Keratinocyte (primary cell): Measurements from ENCODE around the gene ALDOA. TPM values are rescaled to one million over a fixed set of nuclear protein-coding genes. Genes with fewer than 3 reads are reported as not detected.

ENCODE experiments used
- DNase-seq: peaks from one replicate; pipeline ENCODE4 v3.0.0-alpha.2; 2011; ENCODE audit warnings: low read depth, missing footprints, low spot score
- FAIRE-seq: peaks from 2 replicates; lab custom pipeline; 2011; peaks lifted over from hg19 to GRCh38; lab: Jason Lieb, UNC
- H2AFZ ChIP-seq: 2 replicates; pipeline ENCODE4 v1.6.0; 2012; ENCODE audit warnings: low read length, control low read depth, inconsistent platforms; ENCODE audit not compliant: control insufficient read depth
- H3K27ac ChIP-seq: 2 replicates; pipeline ENCODE4 v1.5.1; 2011; ENCODE audit warnings: low read length; ENCODE audit not compliant: control insufficient read depth, insufficient read depth
- H3K27me3 ChIP-seq: 3 replicates; pipeline ENCODE4 v1.6.0; 2011; ENCODE audit warnings: low read length; ENCODE audit not compliant: control insufficient read depth, insufficient read depth; ENCODE audit errors: extremely low read depth
- H3K36me3 ChIP-seq, 2 experiments: 2 replicates in 1 of 2; 3 replicates in 1 of 2; pipeline ENCODE4 v1.5.1; 2011; ENCODE audit warnings: low read length in 2 of 2, mild to moderate bottlenecking in 1 of 2; ENCODE audit not compliant: control insufficient read depth in 2 of 2, insufficient read depth in 2 of 2; ENCODE audit errors: extremely low read depth in 1 of 2
- H3K4me1 ChIP-seq: 3 replicates; pipeline ENCODE4 v1.5.1; 2011; ENCODE audit warnings: low read length; ENCODE audit not compliant: control insufficient read depth, insufficient read depth; ENCODE audit errors: extremely low read depth
- H3K4me2 ChIP-seq: 3 replicates; pipeline ENCODE4 v1.6.0; 2011; ENCODE audit warnings: low read depth, low read length; ENCODE audit not compliant: control insufficient read depth, insufficient read depth; ENCODE audit errors: extremely low read depth
- H3K4me3 ChIP-seq, 3 experiments: fragments of 200-600 bp in 1 of 3; sonication (generic) in 1 of 3; 2 replicates in 2 of 3; 3 replicates in 1 of 3; pipeline ENCODE4 v1.5.1; 2011 to 2016; ENCODE audit warnings: low read length in 3 of 3, mild to moderate bottlenecking in 3 of 3, control low read depth in 2 of 3, inconsistent platforms in 1 of 3, low read depth in 1 of 3, mixed read lengths in 1 of 3, mixed run types in 1 of 3, moderate library complexity in 1 of 3; ENCODE audit not compliant: control insufficient read depth in 2 of 3, insufficient read depth in 2 of 3; ENCODE audit errors: extremely low read depth in 1 of 3
- H3K79me2 ChIP-seq: 2 replicates; pipeline ENCODE4 v1.6.0; 2012; ENCODE audit warnings: low read length; ENCODE audit not compliant: control insufficient read depth, insufficient read depth
- H3K9ac ChIP-seq: 3 replicates; pipeline ENCODE4 v1.6.0; 2011; ENCODE audit warnings: low read length; ENCODE audit not compliant: control insufficient read depth, insufficient read depth; ENCODE audit errors: extremely low read depth
- H3K9me1 ChIP-seq: 3 replicates; pipeline ENCODE4 v1.6.0; 2011; ENCODE audit warnings: low read length; ENCODE audit not compliant: control insufficient read depth, insufficient read depth; ENCODE audit errors: extremely low read depth
- H3K9me3 ChIP-seq: 2 replicates; pipeline ENCODE4 v1.5.1; 2012; ENCODE audit warnings: low read depth, low read length; ENCODE audit not compliant: control insufficient read depth
- H4K20me1 ChIP-seq: 3 replicates; pipeline ENCODE4 v1.6.0; 2011; ENCODE audit warnings: low read length; ENCODE audit not compliant: control insufficient read depth, insufficient read depth; ENCODE audit errors: extremely low read depth
- CTCF ChIP-seq, 3 experiments: IDR thresholded peaks in 1 of 3; conservative IDR thresholded peaks in 1 of 3; optimal IDR thresholded peaks in 1 of 3; 2 replicates in 2 of 3; 3 replicates in 1 of 3; pipeline versions ENCODE3 to v1.5.1; 2011; ENCODE audit warnings: low read length in 3 of 3, mild to moderate bottlenecking in 3 of 3, moderate library complexity in 2 of 3, control low read depth in 1 of 3, inconsistent platforms in 1 of 3; ENCODE audit not compliant: insufficient read depth in 2 of 3; ENCODE audit errors: extremely low read depth in 1 of 3
- EZH2 ChIP-seq: IDR thresholded peaks from one replicate; pipeline ENCODE4 v1.6.1; 2012; ENCODE audit warnings: inconsistent platforms, mild to moderate bottlenecking, low read length, moderate library complexity
- dilution Hi-C: fragments of 300-500 bp; cut with MboI; formaldehyde crosslinking; loops from one replicate; pipeline ENCODE4 v1.7.0; 2020; ENCODE audit warnings: low sequenced_read_pairs; ENCODE audit not compliant: extremely low pct_ligation_motif_present
- polyA plus RNA-seq, 5 experiments: library from polyadenylated mRNA; depleted of rRNA in 3 of 5; stranded (reverse) in 3 of 5; stranded (forward) in 1 of 5; unstranded in 1 of 5; fragments of >200 nt; gene quantifications; 1 replicate in 1 of 5; 2 replicates in 3 of 5; 3 replicates in 1 of 5; pipeline versions ENCODE4 v1.2.1 to v1.2.3, GENCODE V29; 2011 to 2012; ENCODE audit warnings: missing spikeins in 2 of 5, low read depth in 1 of 5, low replicate concordance in 1 of 5

The ALDOA gene
- polyA plus RNA-seq, 1 donor (not counting 4 experiments of a cell fraction or from before 2014, with no cell fraction given) = 800 TPM

- dilution Hi-C loops = no loop called here
- Histone ChIP-seq H2AFZ (no peak overlapping the region), H3K27me3 (peaks cover 41% of the 10 kb centered on the region), H4K20me1 (no peaks in the 10 kb centered on the region), H3K4me3 (no peak overlapping the region), H3K27ac (no peak overlapping the region), H3K9ac (no peak overlapping the region), H3K4me1 (no peaks in the 10 kb centered on the region), H3K4me2 (no peak overlapping the region), H3K36me3 (no peaks in the 10 kb centered on the region), H3K9me3 (no peaks in the 10 kb centered on the region), H3K79me2 (no peaks in the 10 kb centered on the region), H3K9me1 (no peaks in the 10 kb centered on the region)
- TF ChIP-seq EZH2 = peak; percentile 70
- TF ChIP-seq CTCF (optimal IDR thresholded peaks at IDR 0.05 in 1 of 3, IDR thresholded peaks at IDR 0.05 in 1 of 3, conservative IDR thresholded peaks at IDR 0.05 in 1 of 3; ENCODE audit: extremely low read depth in 1 of 3, insufficient read depth in 2 of 3, low read length in 3 of 3) = no peak
- DNase-seq (no peak), FAIRE-seq (no peak)
Observed at GRCh38 chr16:30031477-30031918, 34.1 kb upstream of the ALDOA start.

- Histone ChIP-seq H3K27ac (no peak overlapping the region), H3K9ac (no peak overlapping the region), H3K4me3 (no peak overlapping the region), H3K79me2 (no peaks in the 10 kb centered on the region), H3K36me3 (no peaks in the 10 kb centered on the region), H2AFZ (no peak overlapping the region), H3K9me3 (no peaks in the 10 kb centered on the region), H3K4me2 (no peak overlapping the region), H3K27me3 (peaks cover 41% of the 10 kb centered on the region), H3K4me1 (no peaks in the 10 kb centered on the region), H3K9me1 (no peaks in the 10 kb centered on the region), H4K20me1 (no peaks in the 10 kb centered on the region)
- TF ChIP-seq CTCF (optimal IDR thresholded peaks at IDR 0.05 in 1 of 3, IDR thresholded peaks at IDR 0.05 in 1 of 3, conservative IDR thresholded peaks at IDR 0.05 in 1 of 3; ENCODE audit: extremely low read depth in 1 of 3, insufficient read depth in 2 of 3, low read length in 3 of 3) (peak; percentile 65 to 93 (median 74)), EZH2 (no peak)
- dilution Hi-C loops = no loop called here
- no peak for DNase-seq
- no peak for FAIRE-seq
Observed at GRCh38 chr16:30032083-30032819, 33.3 kb upstream of the ALDOA start.
